ENCODE data around the gene NUCKS1. TPM values are rescaled to one million over a fixed set of nuclear protein-coding genes. Genes with fewer than 3 reads are reported as not detected.

The NUCKS1 gene
- total RNA-seq, 2 experiments from 2014 or later: 80.6 to 84.7 TPM

- intact Hi-C loops (cut with DNase I, micrococcal nuclease): no loop called here
- Mint-ChIP-seq H3K9me3 (no peaks in the 10 kb centered on the region), H3K27ac (peak overlapping the region; percentile 8), H3K4me3 (no peak overlapping the region), H3K36me3 (ENCODE audit: low read depth) (peaks cover 44% of the 10 kb centered on the region), H3K4me1 (ENCODE audit: low read depth) (peaks cover 47% of the 10 kb centered on the region), H3K27me3 (no peaks in the 10 kb centered on the region)
- DNase-seq (no peak), ATAC-seq (ENCODE audit: poor library complexity) (no peak)
- ChIA-PET CTCF (interaction anchor here (0.6 to 1.8 kb wide), 3 partner anchors 10 to 76 kb away, joined by 3 to 5 read pairs (median 5); no protein-coding TSS in a partner anchor), POLR2A (interaction anchor here (0.9 to 4.0 kb wide), 3 partner anchors 12 to 40 kb away, joined by 4 to 18 read pairs (median 4); no protein-coding TSS in a partner anchor)
- H3K4me1 ChIP-seq (ENCODE audit: insufficient read depth, low read length): peaks cover 4% of the 10 kb centered on the region
- H3K4me3 ChIP-seq (ENCODE audit: low read length): no peak overlapping the region
- H3K27me3 ChIP-seq (ENCODE audit: control insufficient read depth in 1 of 2, insufficient read depth in 2 of 2, low read length in 2 of 2): no peaks in the 10 kb centered on the region
- no peak overlapping the region for H3K27ac ChIP-seq (ENCODE audit: low read depth in 1 of 2, low read length in 2 of 2)
- H3K36me3 ChIP-seq (ENCODE audit: insufficient read depth, low read length): peaks cover 7% of the 10 kb centered on the region
- no peak for TF ChIP-seq CTCF (IDR thresholded peaks at IDR 0.05)
- no peaks in the 10 kb centered on the region for H3K9me3 ChIP-seq (ENCODE audit: control insufficient read depth in 1 of 2, insufficient read depth in 1 of 2, low read length in 2 of 2)
Observed at GRCh38 chr1:205733438-205734175, 16.4 kb downstream of the NUCKS1 start.

- H3K4me1 Mint-ChIP-seq (ENCODE audit: low read depth): peaks cover 44% of the 10 kb centered on the region
Observed at GRCh38 chr1:205729945-205730610, 19.9 kb downstream of the NUCKS1 start.

More at GRCh38 chr1:205729945-205730610, 19.9 kb downstream of the NUCKS1 start:
- Histone ChIP-seq H3K36me3 (ENCODE audit: insufficient read depth, low read length) (peaks cover 16% of the 10 kb centered on the region), H3K27me3 (ENCODE audit: control insufficient read depth in 1 of 2, insufficient read depth in 2 of 2, low read length in 2 of 2) (no peaks in the 10 kb centered on the region), H3K9me3 (ENCODE audit: control insufficient read depth in 1 of 2, insufficient read depth in 1 of 2, low read length in 2 of 2) (no peaks in the 10 kb centered on the region), H3K4me3 (ENCODE audit: low read length) (no peak overlapping the region), H3K4me1 (ENCODE audit: insufficient read depth, low read length) (peaks cover 4% of the 10 kb centered on the region), H3K27ac (ENCODE audit: low read depth in 1 of 2, low read length in 2 of 2) (no peak overlapping the region)
- DNase-seq (no peak), ATAC-seq (ENCODE audit: poor library complexity) (no peak)
- CTCF ChIA-PET: interaction anchor here (1.0 kb wide), 1 partner anchor 71 kb away, joined by 4 read pairs; no protein-coding TSS in a partner anchor
- Mint-ChIP-seq H3K36me3 (ENCODE audit: low read depth) (peaks cover 55% of the 10 kb centered on the region), H3K9me3 (no peaks in the 10 kb centered on the region), H3K4me3 (no peak overlapping the region), H3K27me3 (no peaks in the 10 kb centered on the region), H3K27ac (no peak overlapping the region)
- POLR2A ChIA-PET: interaction anchor here (4.0 kb wide), 1 partner anchor 19 kb away, joined by 18 read pairs; no protein-coding TSS in a partner anchor
- TF ChIP-seq CTCF (IDR thresholded peaks at IDR 0.05): no peak
- intact Hi-C loops (cut with DNase I, micrococcal nuclease): no loop called here

Data from CD4-positive, alpha-beta T cell (primary cell).